Neutrophil (primary cell): ENCODE results near the gene NXPH4.

Experiments used
- H3K27ac ChIP-seq: fragments of 200-600 bp; sonication (generic); 2 replicates; pipeline ENCODE4 v1.5.1; 2016; ENCODE audit warnings: mild to moderate bottlenecking, moderate library complexity
- H3K27me3 ChIP-seq: fragments of 200-600 bp; sonication (generic); 2 replicates; pipeline ENCODE4 v1.6.0; 2016; ENCODE audit warnings: mild to moderate bottlenecking
- H3K36me3 ChIP-seq: fragments of 200-600 bp; sonication (generic); 2 replicates; pipeline ENCODE4 v1.5.1; 2017
- H3K4me1 ChIP-seq, 2 experiments: fragments of 200-600 bp in 1 of 2; sonication (generic) in 1 of 2; 1 replicate in 1 of 2; 2 replicates in 1 of 2; pipeline versions ENCODE4 v1.5.1 to v1.6.1; 2013 to 2016; ENCODE audit warnings: low read depth in 1 of 2, low read length in 1 of 2, mild to moderate bottlenecking in 1 of 2, moderate library complexity in 1 of 2; ENCODE audit not compliant: control insufficient read depth in 1 of 2, insufficient read depth in 1 of 2
- H3K4me3 ChIP-seq, 2 experiments: fragments of 200-600 bp in 1 of 2; sonication (generic) in 1 of 2; 1 replicate in 1 of 2; 2 replicates in 1 of 2; pipeline ENCODE4 v1.5.1; 2013 to 2016; ENCODE audit warnings: low read depth in 1 of 2, low read length in 1 of 2, mild to moderate bottlenecking in 1 of 2, moderate library complexity in 1 of 2
- H3K9me3 ChIP-seq: fragments of 200-600 bp; sonication (generic); 2 replicates; pipeline ENCODE4 v1.5.1; 2016
- TF ChIP-seq, protein P1 (sequence below): fragments of 200-600 bp; sonication (generic); IDR thresholded peaks from 2 replicates; pipeline ENCODE4 v1.5.1; 2016; ENCODE audit warnings: antibody characterized with exemption

Gene NXPH4

DNA sequence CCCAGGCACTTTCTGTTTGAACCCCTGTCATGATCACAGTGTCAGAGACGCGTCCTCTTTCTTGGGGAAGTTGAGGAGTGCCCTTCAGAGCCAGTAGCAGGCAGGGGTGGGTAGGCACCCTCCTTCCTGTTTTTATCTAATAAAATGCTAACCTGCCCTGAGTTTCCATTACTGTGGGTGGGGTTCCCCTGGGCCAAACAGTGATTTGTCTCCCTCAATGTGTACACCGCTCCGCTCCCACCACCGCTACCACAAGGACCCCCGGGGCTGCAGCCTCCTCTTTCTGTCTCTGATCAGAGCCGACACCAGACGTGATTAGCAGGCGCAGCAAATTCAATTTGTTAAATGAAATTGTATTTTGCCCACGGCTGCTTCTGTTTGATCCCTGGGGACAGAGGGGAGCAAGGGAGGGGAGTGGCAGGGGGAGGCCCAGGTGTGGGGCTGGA lies 18.0 kb downstream of the NXPH4 start:
- Histone ChIP-seq H3K36me3 (peaks cover 21% of the 10 kb centered on the region), H3K4me1 (peaks cover 30 to 35% of the 10 kb centered on the region in 2 experiments), H3K27ac (no peak overlapping the region), H3K4me3 (no peak overlapping the region), H3K27me3 (peaks cover 50% of the 10 kb centered on the region), H3K9me3 (no peaks in the 10 kb centered on the region)
- TF ChIP-seq, protein P1, sequence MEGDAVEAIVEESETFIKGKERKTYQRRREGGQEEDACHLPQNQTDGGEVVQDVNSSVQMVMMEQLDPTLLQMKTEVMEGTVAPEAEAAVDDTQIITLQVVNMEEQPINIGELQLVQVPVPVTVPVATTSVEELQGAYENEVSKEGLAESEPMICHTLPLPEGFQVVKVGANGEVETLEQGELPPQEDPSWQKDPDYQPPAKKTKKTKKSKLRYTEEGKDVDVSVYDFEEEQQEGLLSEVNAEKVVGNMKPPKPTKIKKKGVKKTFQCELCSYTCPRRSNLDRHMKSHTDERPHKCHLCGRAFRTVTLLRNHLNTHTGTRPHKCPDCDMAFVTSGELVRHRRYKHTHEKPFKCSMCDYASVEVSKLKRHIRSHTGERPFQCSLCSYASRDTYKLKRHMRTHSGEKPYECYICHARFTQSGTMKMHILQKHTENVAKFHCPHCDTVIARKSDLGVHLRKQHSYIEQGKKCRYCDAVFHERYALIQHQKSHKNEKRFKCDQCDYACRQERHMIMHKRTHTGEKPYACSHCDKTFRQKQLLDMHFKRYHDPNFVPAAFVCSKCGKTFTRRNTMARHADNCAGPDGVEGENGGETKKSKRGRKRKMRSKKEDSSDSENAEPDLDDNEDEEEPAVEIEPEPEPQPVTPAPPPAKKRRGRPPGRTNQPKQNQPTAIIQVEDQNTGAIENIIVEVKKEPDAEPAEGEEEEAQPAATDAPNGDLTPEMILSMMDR: no peak

- Histone ChIP-seq H3K36me3 (peaks cover 21% of the 10 kb centered on the region), H3K27me3 (peaks cover 55% of the 10 kb centered on the region), H3K27ac (no peak overlapping the region), H3K4me1 (peaks cover 30 to 35% of the 10 kb centered on the region in 2 experiments), H3K4me3 (no peak overlapping the region), H3K9me3 (no peaks in the 10 kb centered on the region)
- TF ChIP-seq, protein P1: no peak
Observed at GRCh38 chr12:57235017-57235727, 18.6 kb downstream of the NXPH4 start.

DNA sequence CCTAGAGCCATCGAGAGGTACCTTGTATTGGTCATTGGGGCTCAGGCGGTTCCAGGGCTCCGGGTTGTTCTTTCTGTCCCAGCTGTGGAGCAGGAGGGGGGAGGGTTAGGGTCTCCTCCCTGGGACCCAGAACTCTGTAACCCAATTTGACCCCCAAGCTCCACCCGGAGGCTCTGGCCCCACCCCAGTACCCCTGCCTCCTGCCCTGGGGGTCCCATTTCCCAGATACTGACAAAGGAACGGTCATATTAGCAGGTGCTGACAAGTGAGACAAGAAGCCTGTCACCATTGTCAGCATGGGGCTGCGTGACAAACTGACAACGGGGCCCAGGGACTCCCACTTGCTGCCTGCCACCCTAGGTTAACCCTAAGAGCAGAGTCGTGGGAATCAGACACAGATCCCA lies 19.1 kb downstream of the NXPH4 start:
- TF ChIP-seq, protein P1: no peak
- peaks cover 61% of the 10 kb centered on the region for H3K27me3 ChIP-seq
- no peak overlapping the region for H3K27ac ChIP-seq
- peaks cover 30 to 35% of the 10 kb centered on the region in 2 experiments for H3K4me1 ChIP-seq
- H3K4me3 ChIP-seq: no peak overlapping the region
- no peaks in the 10 kb centered on the region for H3K9me3 ChIP-seq
- peaks cover 21% of the 10 kb centered on the region for H3K36me3 ChIP-seq

DNA sequence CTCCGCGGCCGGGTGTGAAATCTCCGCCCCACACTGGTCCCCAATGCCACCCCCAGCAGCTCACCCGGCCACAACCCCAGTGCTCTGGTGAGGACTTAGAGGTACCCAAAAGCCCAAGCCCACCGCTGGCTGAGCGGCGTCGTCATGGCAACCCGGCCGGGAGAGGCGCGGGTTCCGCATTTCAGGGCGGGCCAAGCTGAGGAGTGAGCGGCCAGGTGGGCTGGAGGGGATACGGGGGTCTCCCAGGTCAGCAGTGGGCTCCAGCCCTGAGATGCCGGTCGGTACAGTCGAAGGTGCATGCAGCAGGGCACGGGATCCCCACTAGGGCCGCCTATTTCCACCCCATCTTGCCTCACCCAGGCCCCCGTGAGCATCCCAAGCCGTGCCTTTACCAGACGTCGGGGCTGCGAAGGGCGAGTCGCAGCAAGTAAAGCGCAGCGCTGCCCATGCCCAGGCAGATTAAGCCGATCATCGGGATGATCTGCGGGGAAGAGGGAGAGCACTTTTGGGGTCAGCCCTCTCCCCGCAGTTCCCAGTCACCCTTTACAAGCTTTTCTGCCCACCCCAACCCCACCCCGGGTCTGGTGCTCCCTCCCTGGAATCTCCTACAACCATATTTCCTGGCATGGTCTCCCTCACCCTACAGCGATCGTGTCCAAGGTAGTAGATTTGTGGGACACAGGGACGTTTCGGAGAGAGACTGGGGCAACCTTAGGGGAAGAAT lies 19.8 kb downstream of the NXPH4 start:
- Histone ChIP-seq H3K4me3 (no peak overlapping the region), H3K4me1 (peaks cover 34 to 42% of the 10 kb centered on the region in 2 experiments), H3K36me3 (peaks cover 21% of the 10 kb centered on the region), H3K27ac (no peak overlapping the region), H3K27me3 (peaks cover 67% of the 10 kb centered on the region), H3K9me3 (no peaks in the 10 kb centered on the region)
- TF ChIP-seq, protein P1: no peak

GRCh38 chr12:57236925-57237595 lies 20.5 kb downstream of the NXPH4 start:
- no peak overlapping the region for H3K4me3 ChIP-seq

More at GRCh38 chr12:57236925-57237595, 20.5 kb downstream of the NXPH4 start:
- TF ChIP-seq, protein P1: no peak
- peaks cover 35 to 49% of the 10 kb centered on the region in 2 experiments for H3K4me1 ChIP-seq
- H3K27me3 ChIP-seq: peaks cover 74% of the 10 kb centered on the region
- peaks cover 21% of the 10 kb centered on the region for H3K36me3 ChIP-seq
- H3K9me3 ChIP-seq: no peaks in the 10 kb centered on the region
- H3K27ac ChIP-seq: no peak overlapping the region
